GM19395 (cell line): ENCODE measurements around the gene PSORS1C1.

Source experiments
- ATAC-seq: cut with Tn5 transposase; IDR thresholded peaks from one replicate; pipeline ENCODE4 v1.9.1; 2021; ENCODE audit warnings: mild to moderate bottlenecking, moderate library complexity; ENCODE audit not compliant: unreplicated experiment

The PSORS1C1 gene

GRCh38 chr6:31125162-31125561 lies 10.6 kb downstream of the PSORS1C1 start:
- ATAC-seq, result no peak

DNA sequence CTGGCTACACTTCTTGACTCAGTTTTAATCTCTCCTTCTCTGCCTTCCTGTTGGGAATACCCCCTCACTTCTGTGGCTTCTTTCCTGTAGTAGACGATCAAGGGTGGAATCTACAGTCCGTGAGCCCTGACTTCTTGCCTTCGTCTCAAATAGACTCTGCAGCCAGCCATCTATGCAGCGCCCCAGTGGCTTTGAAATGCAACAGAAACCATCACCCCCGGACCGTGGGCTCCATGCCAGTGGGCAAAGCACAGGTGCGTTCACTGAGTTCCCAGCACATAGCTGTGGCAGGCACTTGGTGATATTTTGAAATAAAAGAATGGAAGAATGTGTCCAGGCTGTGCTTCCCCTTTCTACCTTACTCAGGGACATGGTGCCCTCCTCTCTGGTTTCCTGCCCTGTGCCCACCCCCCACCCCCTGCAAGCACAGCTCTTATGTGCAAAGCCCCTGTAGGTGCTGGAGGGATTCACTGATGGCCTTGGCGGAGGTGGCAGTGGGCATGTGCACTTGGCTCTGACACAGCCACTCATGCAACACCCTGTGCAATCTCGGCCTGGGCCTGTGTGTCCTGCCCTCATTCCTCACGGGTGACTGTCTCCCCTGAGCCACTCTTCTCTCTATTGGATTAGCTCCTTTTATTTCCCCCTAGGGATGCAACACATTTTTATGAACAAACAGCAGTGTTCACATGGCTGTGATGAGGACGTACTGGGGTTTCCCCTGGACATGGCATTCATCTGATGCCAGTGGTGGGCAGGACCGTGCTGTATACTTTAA lies 11.2 kb downstream of the PSORS1C1 start:
- ATAC-seq, result no peak

GRCh38 chr6:31126396-31127175 lies 12.0 kb downstream of the PSORS1C1 start:
- ATAC-seq, result no peak

GRCh38 chr6:31128093-31128676 lies 13.6 kb downstream of the PSORS1C1 start:
- ATAC-seq, result no peak

DNA sequence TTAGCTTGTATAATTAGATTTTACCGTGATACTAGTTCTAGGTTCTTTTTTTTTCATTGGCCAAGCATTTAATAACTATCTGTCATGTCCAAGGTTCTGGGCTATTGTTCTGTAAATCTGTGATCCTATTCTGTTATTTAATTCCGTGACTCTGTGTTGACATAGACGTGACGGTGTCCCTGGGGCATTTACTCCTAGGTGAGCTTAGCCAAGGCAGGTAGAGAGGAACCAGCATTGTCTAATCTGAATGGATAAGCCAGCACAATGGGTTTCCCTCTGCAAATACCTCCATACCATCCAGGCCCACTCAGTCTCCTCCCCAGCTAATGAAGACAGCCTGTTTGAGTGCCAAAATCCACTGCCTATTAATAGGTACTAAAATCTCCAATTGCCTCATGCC lies 14.5 kb downstream of the PSORS1C1 start:
- ATAC-seq, result no peak

- no peak for ATAC-seq
These were observed 16.2 kb downstream of the PSORS1C1 start for GRCh38 chr6:31130751-31131150.

DNA sequence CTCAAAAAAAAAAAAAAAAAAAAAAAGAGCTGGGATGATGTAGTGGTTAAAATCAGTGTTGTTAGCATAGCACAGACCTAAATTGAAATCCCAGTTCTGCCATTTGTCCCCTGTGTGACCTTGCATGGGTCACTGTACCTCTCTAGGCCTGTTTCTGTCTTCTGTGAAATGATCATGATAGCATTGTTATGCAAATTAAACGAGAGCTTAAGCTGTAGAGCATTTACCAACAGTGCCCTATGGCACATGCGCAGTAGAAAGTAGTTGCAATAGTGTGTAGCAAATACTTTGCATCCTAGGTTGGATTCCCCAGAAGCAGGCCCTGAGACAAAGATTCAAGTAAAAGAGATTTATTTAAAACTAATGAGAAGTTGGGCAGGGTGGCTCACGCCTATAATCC lies 17.0 kb downstream of the PSORS1C1 start:
- no peak for ATAC-seq

DNA sequence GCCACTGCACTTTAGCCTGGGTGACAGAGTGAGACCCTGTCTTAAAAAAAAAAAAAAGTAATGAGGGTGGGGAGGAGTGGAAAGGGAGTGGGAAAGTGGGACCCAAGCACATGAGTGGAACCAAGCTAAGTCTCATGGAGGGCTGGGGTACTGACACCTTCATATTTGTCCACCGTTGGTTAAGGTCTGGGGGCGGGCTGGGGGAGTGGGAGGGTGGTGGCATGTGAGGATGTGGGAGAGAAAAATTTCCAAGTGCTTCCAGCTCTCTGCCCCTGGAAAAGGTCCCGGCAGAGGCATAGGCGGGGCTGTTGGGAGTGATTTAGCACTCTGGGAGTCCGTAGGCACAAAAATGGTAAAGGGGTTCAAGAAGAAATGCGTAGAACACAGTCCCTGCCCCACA lies 18.2 kb downstream of the PSORS1C1 start:
- ATAC-seq, result no peak

- no peak for ATAC-seq
These were observed 21.1 kb downstream of the PSORS1C1 start for GRCh38 chr6:31135710-31136109.

GRCh38 chr6:31138982-31139381 lies 24.4 kb downstream of the PSORS1C1 start, which contains the start of gene PSORS1C2:
TSS of gene PSORS1C2 (minus strand) at chr6:31139066. CDS start at chr6:31139026, 40 bp downstream.
- no peak for ATAC-seq

GRCh38 chr6:31139599-31139998 lies 25.0 kb downstream of the PSORS1C1 start:
- ATAC-seq, result no peak

GRCh38 chr6:31140643-31141042 lies 26.0 kb downstream of the PSORS1C1 start:
- ATAC-seq, result no peak

DNA sequence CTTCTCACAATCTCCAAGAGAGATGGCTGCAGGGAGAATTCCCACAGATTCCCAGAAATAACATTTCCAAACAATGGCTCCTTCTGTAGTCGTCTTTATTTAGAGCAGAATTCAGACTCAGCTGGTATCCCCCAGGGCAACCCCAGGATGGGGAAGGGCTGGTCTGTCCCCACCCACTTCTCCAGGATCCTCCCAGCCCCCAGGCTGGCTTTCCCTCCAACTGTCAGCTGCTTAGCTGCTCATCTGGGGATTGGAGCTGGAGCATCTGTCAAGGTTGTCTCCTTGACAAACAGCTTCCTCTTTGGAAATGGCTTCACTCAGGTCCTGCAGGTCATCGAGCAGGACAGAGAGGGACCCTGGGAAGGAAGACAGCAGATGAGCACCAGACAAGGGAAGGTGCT lies 27.8 kb downstream of the PSORS1C1 start:
- no peak for ATAC-seq

GRCh38 chr6:31143148-31143547 lies 28.5 kb downstream of the PSORS1C1 start:
- no peak for ATAC-seq

- ATAC-seq, result no peak
These were observed 29.8 kb downstream of the PSORS1C1 start for GRCh38 chr6:31144296-31144969.

DNA sequence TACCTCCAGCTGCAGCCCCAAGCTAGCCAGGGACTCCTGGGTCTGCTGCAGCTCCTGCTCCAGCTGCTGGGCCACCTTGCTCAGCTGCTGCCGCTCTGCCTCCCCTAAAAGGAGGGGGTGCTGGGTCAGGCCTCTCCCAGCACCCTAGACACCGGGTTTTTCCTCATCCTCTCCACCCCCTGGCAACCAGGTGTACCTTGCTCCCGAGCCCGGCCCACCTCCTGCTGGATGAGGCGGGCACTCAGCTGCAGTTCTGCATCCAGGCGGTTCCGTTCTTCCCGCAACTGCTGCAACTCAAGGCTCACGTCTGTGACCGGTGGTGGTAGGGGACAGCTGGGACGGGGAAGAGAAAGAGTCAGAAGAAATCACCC lies 30.4 kb downstream of the PSORS1C1 start:
- ATAC-seq, result no peak

GRCh38 chr6:31145386-31145785 lies 30.8 kb downstream of the PSORS1C1 start:
- ATAC-seq, result no peak

- ATAC-seq, result no peak
These were observed 35.3 kb downstream of the PSORS1C1 start for GRCh38 chr6:31149827-31150447.

- no peak for ATAC-seq
These were observed 38.2 kb downstream of the PSORS1C1 start for GRCh38 chr6:31152781-31153180.

DNA sequence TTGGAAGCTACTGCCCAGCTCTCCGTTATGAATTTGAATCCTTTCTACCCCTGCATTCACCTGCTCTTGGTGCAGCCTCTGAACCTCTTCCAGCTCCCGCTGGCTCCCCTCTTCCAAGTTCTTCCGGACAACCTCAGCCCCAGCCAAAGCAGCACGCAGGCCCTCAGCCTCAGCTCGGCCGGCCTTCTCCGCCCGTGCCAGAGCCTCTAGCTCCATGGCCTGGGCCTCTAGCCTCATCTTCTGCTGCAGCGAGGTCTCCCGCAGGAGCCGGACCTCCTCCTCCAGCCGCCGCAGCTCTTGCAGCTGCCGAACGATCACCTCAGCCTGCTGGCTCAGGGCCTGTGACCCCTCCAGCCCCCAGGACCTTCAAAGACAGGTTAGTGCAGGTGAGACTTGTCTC lies 39.8 kb downstream of the PSORS1C1 start:
- ATAC-seq, result no peak

DNA sequence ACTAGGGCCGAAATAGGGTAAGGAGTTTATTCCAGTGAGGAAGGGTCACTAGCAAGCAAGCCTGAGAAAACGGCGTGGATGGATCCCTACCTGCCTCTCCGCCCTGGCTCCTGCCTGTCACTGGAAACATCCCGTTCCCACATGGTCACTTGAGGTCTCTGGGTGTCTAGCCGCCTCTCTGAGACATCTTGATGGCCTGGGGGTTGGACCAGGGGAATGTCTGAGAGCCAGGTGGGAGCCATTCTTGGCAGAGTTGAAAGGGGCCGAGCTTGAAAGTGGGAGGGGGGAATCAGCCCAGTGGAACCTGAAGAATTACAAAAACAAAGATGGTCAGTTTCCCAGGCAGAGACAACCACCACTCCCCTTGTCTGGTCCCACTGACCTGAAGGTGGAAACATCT lies 42.0 kb downstream of the PSORS1C1 start:
- no peak for ATAC-seq
